Measurements from ENCODE around the gene LAMA1. TPM values are rescaled to one million over a fixed set of nuclear protein-coding genes. Genes with fewer than 3 reads are reported as not detected.

LAMA1 gene
- total RNA-seq, 4 donors from 2014 or later = 0.48 to 2.9 (median 2.6) TPM; not detected in 1

DNA sequence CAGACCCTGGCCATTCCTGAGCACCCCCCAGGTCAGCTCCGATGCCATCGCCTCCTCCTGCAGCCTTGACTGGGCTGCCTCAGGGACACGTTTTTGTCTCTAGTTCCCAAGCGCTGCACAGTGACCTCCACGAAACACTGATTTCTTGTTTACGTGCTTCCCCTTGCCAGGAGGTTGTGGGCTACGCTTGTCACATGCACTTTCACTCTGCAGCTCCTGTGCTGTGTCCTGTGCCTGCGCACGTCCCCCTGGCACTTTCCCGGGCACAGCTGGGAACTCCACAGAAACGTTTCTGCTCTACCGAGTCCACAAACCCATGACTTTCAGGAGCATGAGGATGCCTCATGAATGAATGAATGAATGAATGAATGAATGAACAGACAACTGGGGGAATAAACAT, 160.6 kb downstream of the LAMA1 start:
- H3K27me3 ChIP-seq = no peaks in the 10 kb centered on the region
- TF ChIP-seq POLR2A (IDR thresholded peaks at IDR 0.05) (no peak), POLR2AphosphoS5 (IDR thresholded peaks at IDR 0.05) (no peak), EP300 (IDR thresholded peaks at IDR 0.05; ENCODE audit: low read depth) (no peak)
- TF ChIP-seq, protein P1, sequence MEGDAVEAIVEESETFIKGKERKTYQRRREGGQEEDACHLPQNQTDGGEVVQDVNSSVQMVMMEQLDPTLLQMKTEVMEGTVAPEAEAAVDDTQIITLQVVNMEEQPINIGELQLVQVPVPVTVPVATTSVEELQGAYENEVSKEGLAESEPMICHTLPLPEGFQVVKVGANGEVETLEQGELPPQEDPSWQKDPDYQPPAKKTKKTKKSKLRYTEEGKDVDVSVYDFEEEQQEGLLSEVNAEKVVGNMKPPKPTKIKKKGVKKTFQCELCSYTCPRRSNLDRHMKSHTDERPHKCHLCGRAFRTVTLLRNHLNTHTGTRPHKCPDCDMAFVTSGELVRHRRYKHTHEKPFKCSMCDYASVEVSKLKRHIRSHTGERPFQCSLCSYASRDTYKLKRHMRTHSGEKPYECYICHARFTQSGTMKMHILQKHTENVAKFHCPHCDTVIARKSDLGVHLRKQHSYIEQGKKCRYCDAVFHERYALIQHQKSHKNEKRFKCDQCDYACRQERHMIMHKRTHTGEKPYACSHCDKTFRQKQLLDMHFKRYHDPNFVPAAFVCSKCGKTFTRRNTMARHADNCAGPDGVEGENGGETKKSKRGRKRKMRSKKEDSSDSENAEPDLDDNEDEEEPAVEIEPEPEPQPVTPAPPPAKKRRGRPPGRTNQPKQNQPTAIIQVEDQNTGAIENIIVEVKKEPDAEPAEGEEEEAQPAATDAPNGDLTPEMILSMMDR (IDR thresholded peaks at IDR 0.05) = no peak
- intact Hi-C loops (cut with DNase I; ENCODE audit: low total_unique reads) (no loop called here), in situ Hi-C loops (cut with MboI; ENCODE audit: low pct_ligation_motif_present in 1 of 4, low pct_unique_long_range_greater_than_20kb in 1 of 4, low sequenced_read_pairs in 3 of 4) (no loop called here)
- H3K4me1 ChIP-seq = peaks cover 0 to 3% (median 0%) of the 10 kb centered on the region in 4 donors
- no peak overlapping the region for H3K27ac ChIP-seq
- DNase-seq = no peak
- no peaks in the 10 kb centered on the region for H3K9me3 ChIP-seq
- no peak overlapping the region for H3K4me3 ChIP-seq
- no peaks in the 10 kb centered on the region for H3K36me3 ChIP-seq
- 94 to 100% methylated on average over 3 to 12 of the region's 12 CpGs for WGBS, 2 donors (ENCODE audit: low coverage in 1 of 2)

DNA sequence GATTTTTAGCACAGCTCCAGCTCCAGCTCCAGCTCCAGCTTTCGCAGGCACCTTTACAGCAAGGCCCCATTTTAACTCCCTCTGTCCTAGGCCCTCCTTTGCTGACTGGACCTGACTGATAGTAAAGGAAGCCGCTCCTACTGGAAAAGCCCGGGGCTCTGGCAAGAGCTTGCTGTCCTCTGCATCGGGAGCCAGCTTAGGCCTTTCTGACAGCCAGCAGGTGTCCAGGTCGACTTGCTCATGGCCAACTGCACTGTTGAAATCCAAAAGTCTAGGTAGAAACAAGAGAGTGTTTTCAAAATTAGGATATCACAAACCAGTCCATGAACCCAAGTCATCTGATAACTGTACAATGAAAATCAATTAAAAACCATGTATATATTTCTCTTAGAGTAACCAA, 161.1 kb downstream of the LAMA1 start:
- no peaks in the 10 kb centered on the region for H3K27me3 ChIP-seq
- H3K4me3 ChIP-seq = no peak overlapping the region
- no peak for TF ChIP-seq POLR2AphosphoS5 (IDR thresholded peaks at IDR 0.05)
- H3K9me3 ChIP-seq = no peaks in the 10 kb centered on the region
- no peaks in the 10 kb centered on the region for H3K4me1 ChIP-seq
- intact Hi-C loops (cut with DNase I; ENCODE audit: low total_unique reads) = no loop called here
- H3K36me3 ChIP-seq = no peaks in the 10 kb centered on the region
- 87% methylated on average over 5 of the region's 5 CpGs; no CpG with 5 or more reads in 1 of the 2 donors for WGBS, 2 donors (ENCODE audit: low coverage in 1 of 2)
- DNase-seq = no peak
- in situ Hi-C loops (cut with MboI; ENCODE audit: low pct_ligation_motif_present in 1 of 4, low pct_unique_long_range_greater_than_20kb in 1 of 4, low sequenced_read_pairs in 3 of 4) = no loop called here
- H3K27ac ChIP-seq = no peak overlapping the region

DNA sequence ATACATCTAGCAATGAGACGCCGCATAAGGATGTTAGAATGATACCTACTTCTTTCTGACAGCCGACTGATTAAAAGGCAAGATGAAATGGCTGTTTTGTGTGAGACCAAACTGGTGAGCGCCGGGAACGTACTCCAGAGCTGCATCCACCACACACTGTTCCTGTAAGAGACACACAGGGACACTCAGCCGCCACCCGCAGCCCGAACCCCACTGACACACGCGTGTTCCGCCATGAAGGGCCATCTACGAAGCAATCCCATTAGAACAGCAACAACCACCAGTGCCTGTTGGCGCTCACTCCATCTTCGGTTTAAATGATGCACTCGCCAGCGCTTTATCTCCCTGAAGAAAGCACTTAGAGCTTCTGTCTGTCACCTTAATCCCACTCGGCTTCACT, 162.3 kb downstream of the LAMA1 start:
- Histone ChIP-seq H3K27ac (no peak overlapping the region), H3K4me1 (peaks cover 0 to 12% (median 7%) of the 10 kb centered on the region in 4 donors), H3K4me3 (no peak overlapping the region), H3K9me3 (no peaks in the 10 kb centered on the region), H3K36me3 (no peaks in the 10 kb centered on the region), H3K27me3 (no peaks in the 10 kb centered on the region)
- WGBS, 2 donors (ENCODE audit: low coverage in 1 of 2) = 95 to 100% methylated on average over 2 to 18 of the region's 18 CpGs
- in situ Hi-C loops (cut with MboI; ENCODE audit: low pct_ligation_motif_present in 1 of 4, low pct_unique_long_range_greater_than_20kb in 1 of 4, low sequenced_read_pairs in 3 of 4) (no loop called here), intact Hi-C loops (cut with DNase I; ENCODE audit: low total_unique reads) (no loop called here)
- no peak for TF ChIP-seq POLR2AphosphoS5 (IDR thresholded peaks at IDR 0.05)
- TF ChIP-seq, protein P1 (IDR thresholded peaks at IDR 0.05) = no peak
- TF ChIP-seq POLR2A (IDR thresholded peaks at IDR 0.05) = no peak
- no peak for TF ChIP-seq EP300 (IDR thresholded peaks at IDR 0.05; ENCODE audit: low read depth)
- no peak for DNase-seq

DNA sequence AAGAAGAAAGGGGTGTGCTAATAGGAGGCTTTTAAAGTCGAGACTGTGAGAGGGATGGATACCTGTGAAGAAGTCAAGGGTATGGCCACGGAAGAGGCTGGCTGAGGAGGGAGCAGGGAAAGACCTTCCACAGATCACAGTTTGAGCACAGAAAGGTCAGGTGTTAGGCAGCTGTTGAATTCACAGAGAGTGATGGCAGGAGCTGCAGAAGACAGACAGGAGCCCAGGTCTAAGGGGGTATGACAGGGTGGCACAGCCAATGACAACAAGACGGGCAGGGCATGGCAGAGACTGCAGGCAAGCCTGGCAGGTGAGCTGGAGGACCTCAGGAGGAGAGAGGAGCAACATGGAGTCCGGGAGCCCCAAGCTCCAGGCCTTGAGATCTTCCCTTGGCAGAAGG, 163.1 kb downstream of the LAMA1 start:
- Histone ChIP-seq H3K9me3 (no peaks in the 10 kb centered on the region), H3K4me1 (peaks cover 0 to 16% (median 8%) of the 10 kb centered on the region in 4 donors), H3K36me3 (no peaks in the 10 kb centered on the region), H3K27ac (no peak overlapping the region), H3K4me3 (no peak overlapping the region), H3K27me3 (no peaks in the 10 kb centered on the region)
- TF ChIP-seq POLR2AphosphoS5 (IDR thresholded peaks at IDR 0.05) = no peak
- TF ChIP-seq POLR2A (IDR thresholded peaks at IDR 0.05) = no peak
- no peak for TF ChIP-seq EP300 (IDR thresholded peaks at IDR 0.05; ENCODE audit: low read depth)
- TF ChIP-seq, protein P1 (IDR thresholded peaks at IDR 0.05) = no peak
- in situ Hi-C loops (cut with MboI; ENCODE audit: low pct_ligation_motif_present in 1 of 4, low pct_unique_long_range_greater_than_20kb in 1 of 4, low sequenced_read_pairs in 3 of 4) (no loop called here), intact Hi-C loops (cut with DNase I; ENCODE audit: low total_unique reads) (no loop called here)
- no peak for DNase-seq
- 67 to 73% methylated on average over 3 to 4 of the region's 4 CpGs for WGBS, 2 donors (ENCODE audit: low coverage in 1 of 2)

Data from transverse colon (tissue), 4 donors.